GM19023 (cell line): Measurements from ENCODE around the gene IGFBP4.

ENCODE experiments used
- ATAC-seq: cut with Tn5 transposase; IDR thresholded peaks from one replicate; pipeline ENCODE4 v1.9.1; 2021; ENCODE audit warnings: mild to moderate bottlenecking, moderate library complexity; ENCODE audit not compliant: unreplicated experiment

Gene IGFBP4

GRCh38 chr17:40454613-40454995, 11.4 kb downstream of the IGFBP4 start:
- no peak for ATAC-seq

GRCh38 chr17:40456396-40456951, 13.2 kb downstream of the IGFBP4 start:
- no peak for ATAC-seq

- no peak for ATAC-seq
Measured at GRCh38 chr17:40457369-40457768, 14.1 kb downstream of the IGFBP4 start.

- ATAC-seq, result no peak
Measured at GRCh38 chr17:40457964-40458791, 14.9 kb downstream of the IGFBP4 start.

- no peak for ATAC-seq
Measured at GRCh38 chr17:40458851-40459482, 15.7 kb downstream of the IGFBP4 start.

GRCh38 chr17:40459636-40460603, 16.7 kb downstream of the IGFBP4 start:
- no peak for ATAC-seq

GRCh38 chr17:40460604-40460967, 17.3 kb downstream of the IGFBP4 start:
- no peak for ATAC-seq

GRCh38 chr17:40460968-40461731, 17.9 kb downstream of the IGFBP4 start:
- no peak for ATAC-seq

GRCh38 chr17:40461732-40462342, 18.6 kb downstream of the IGFBP4 start:
- ATAC-seq, result no peak

- ATAC-seq, result no peak
Measured at GRCh38 chr17:40462343-40463121, 19.3 kb downstream of the IGFBP4 start.

- ATAC-seq, result no peak
Measured at GRCh38 chr17:40463122-40463550, 19.9 kb downstream of the IGFBP4 start.

GRCh38 chr17:40464392-40464855, 21.2 kb downstream of the IGFBP4 start:
- ATAC-seq, result no peak

- no peak for ATAC-seq
Measured at GRCh38 chr17:40466298-40466971, 23.2 kb downstream of the IGFBP4 start.

GRCh38 chr17:40467281-40467867, 24.1 kb downstream of the IGFBP4 start:
- no peak for ATAC-seq

GRCh38 chr17:40468560-40468959, 25.3 kb downstream of the IGFBP4 start:
- no peak for ATAC-seq

- no peak for ATAC-seq
Measured at GRCh38 chr17:40469805-40470675, 26.8 kb downstream of the IGFBP4 start.
